ENCODE measurements around the gene DDIT3. TPM values are rescaled to one million over a fixed set of nuclear protein-coding genes. Genes with fewer than 3 reads are reported as not detected.

The DDIT3 gene
- total RNA-seq, 1 experiment from 2014 or later = 79.2 TPM

GRCh38 chr12:57551637-57552305 lies 31.5 kb upstream of the DDIT3 start:
- no peaks in the 10 kb centered on the region for H3K9me3 Mint-ChIP-seq (ENCODE audit: unreplicated experiment)
- peaks cover 10% of the 10 kb centered on the region for H3K36me3 Mint-ChIP-seq (ENCODE audit: insufficient read depth, unreplicated experiment)
- peaks cover 31% of the 10 kb centered on the region for H3K27me3 Mint-ChIP-seq (ENCODE audit: insufficient read depth, unreplicated experiment)
- intact Hi-C loops (cut with micrococcal nuclease; ENCODE audit: unreplicated experiment) = no loop called here
- TF ChIP-seq CTCF (IDR thresholded peaks at IDR 0.05; ENCODE audit: insufficient read depth in 1 of 2, low read depth in 1 of 2, low read length in 1 of 2, severe bottlenecking in 1 of 2, unreplicated experiment in 1 of 2) = no peak
- no peaks in the 10 kb centered on the region for H3K4me1 Mint-ChIP-seq (ENCODE audit: low read depth, unreplicated experiment)
- no peak overlapping the region for H3K4me3 ChIP-seq (ENCODE audit: low read depth, low read length)
- POLR2A ChIA-PET = no interaction called here
- no TSS peak for BruUV-seq (replicated peaks)
- DNase-seq = no peak
- no peak overlapping the region for H3K4me3 Mint-ChIP-seq (ENCODE audit: unreplicated experiment)
- peaks cover 3% of the 10 kb centered on the region for H3K27me3 ChIP-seq (replicated peaks; ENCODE audit: control insufficient read depth, insufficient read depth, low read length)
- CTCF ChIA-PET = no interaction called here
- H3K27ac Mint-ChIP-seq (ENCODE audit: unreplicated experiment) = no peak overlapping the region
- H3K9me3 ChIP-seq = no peaks in the 10 kb centered on the region
- H3K36me3 ChIP-seq (ENCODE audit: control insufficient read depth, insufficient read depth, low read length) = no peaks in the 10 kb centered on the region
- no peaks in the 10 kb centered on the region for H3K4me1 ChIP-seq

GRCh38 chr12:57550641-57551549 lies 30.6 kb upstream of the DDIT3 start:
- Histone ChIP-seq H3K4me1 (0 out of 2 replicates have a peak, but pooled peaks cover 4% of the 10 kb centered on the region), H3K4me3 (ENCODE audit: low read depth, low read length) (no peak overlapping the region), H3K36me3 (ENCODE audit: control insufficient read depth, insufficient read depth, low read length) (0 out of 2 replicates have a peak, but pooled peaks cover under 1% of the 10 kb centered on the region), H3K9me3 (no peaks in the 10 kb centered on the region), H3K27me3 (replicated peaks; ENCODE audit: control insufficient read depth, insufficient read depth, low read length) (peaks cover 3% of the 10 kb centered on the region)
- Mint-ChIP-seq H3K4me3 (ENCODE audit: unreplicated experiment) (peak overlapping the region; percentile 64), H3K27me3 (ENCODE audit: insufficient read depth, unreplicated experiment) (peaks cover 31% of the 10 kb centered on the region), H3K4me1 (ENCODE audit: low read depth, unreplicated experiment) (peaks cover 3% of the 10 kb centered on the region), H3K9me3 (ENCODE audit: unreplicated experiment) (no peaks in the 10 kb centered on the region), H3K27ac (ENCODE audit: unreplicated experiment) (no peak overlapping the region), H3K36me3 (ENCODE audit: insufficient read depth, unreplicated experiment) (peaks cover 15% of the 10 kb centered on the region)
- TF ChIP-seq CTCF (IDR thresholded peaks at IDR 0.05; ENCODE audit: insufficient read depth in 1 of 2, low read depth in 1 of 2, low read length in 1 of 2, severe bottlenecking in 1 of 2, unreplicated experiment in 1 of 2) = no peak
- DNase-seq = no peak
- no TSS peak for BruUV-seq (replicated peaks)
- CTCF ChIA-PET = no interaction called here
- POLR2A ChIA-PET = no interaction called here
- intact Hi-C loops (cut with micrococcal nuclease; ENCODE audit: unreplicated experiment) = no loop called here

GRCh38 chr12:57549909-57550640 lies 29.8 kb upstream of the DDIT3 start, which contains the start of gene KIF5A:
TSS of gene KIF5A (plus strand) at chr12:57550044. CDS start at chr12:57550272, 228 bp downstream.
- intact Hi-C loops (cut with micrococcal nuclease; ENCODE audit: unreplicated experiment) = no loop called here
- no peaks in the 10 kb centered on the region for H3K9me3 ChIP-seq
- no TSS peak for BruUV-seq (replicated peaks)
- peaks cover 3% of the 10 kb centered on the region for H3K27me3 ChIP-seq (replicated peaks; ENCODE audit: control insufficient read depth, insufficient read depth, low read length)
- ChIA-PET POLR2A (no interaction called here), CTCF (no interaction called here)
- H3K4me3 Mint-ChIP-seq (ENCODE audit: unreplicated experiment) = peak within 1 kb of the TSS; percentile 64
- H3K9me3 Mint-ChIP-seq (ENCODE audit: unreplicated experiment) = no peaks in the 10 kb centered on the region
- peak in 1 of 2 experiments; percentile 30 for DNase-seq
- H3K4me3 ChIP-seq (ENCODE audit: low read depth, low read length) = 0 out of 2 replicates have a peak within 1 kb of the TSS, but pooled peaks have one; percentile 14
- H3K36me3 Mint-ChIP-seq (ENCODE audit: insufficient read depth, unreplicated experiment) = peaks cover 15% of the 10 kb centered on the region
- peaks cover 10% of the 10 kb centered on the region for H3K4me1 Mint-ChIP-seq (ENCODE audit: low read depth, unreplicated experiment)
- TF ChIP-seq CTCF (IDR thresholded peaks at IDR 0.05; ENCODE audit: insufficient read depth in 1 of 2, low read depth in 1 of 2, low read length in 1 of 2, severe bottlenecking in 1 of 2, unreplicated experiment in 1 of 2) = no peak
- peaks cover 31% of the 10 kb centered on the region for H3K27me3 Mint-ChIP-seq (ENCODE audit: insufficient read depth, unreplicated experiment)
- no peak within 1 kb of the TSS for H3K27ac Mint-ChIP-seq (ENCODE audit: unreplicated experiment)
- peaks cover 9% of the 10 kb centered on the region; the same call in 1 of the 2 replicates for H3K4me1 ChIP-seq
- 0 out of 2 replicates have a peak, but pooled peaks cover 1% of the 10 kb centered on the region for H3K36me3 ChIP-seq (ENCODE audit: control insufficient read depth, insufficient read depth, low read length)

Measured in Caco-2 (cell line).